Heart right ventricle (tissue), 16 donors: ENCODE data around the gene KRT39. TPM values are rescaled to one million over a fixed set of nuclear protein-coding genes. Genes with fewer than 3 reads are reported as not detected.
A peak's percentile ranks its signal among the peaks of the same experiment; 100 is the strongest.

Source experiments
- ATAC-seq, 8 donors: fragments of 200-7000 bp; cut with Tn5 transposase; one replicate each; pipeline ENCODE4 v1.9.1; 2020; ENCODE audit warnings: mild to moderate bottlenecking in 8 of 8, moderate library complexity in 8 of 8, moderate number of reproducible peaks in 1 of 8
- DNase-seq, 2 donors: peaks; one replicate each; pipeline ENCODE4 v3.0.0-alpha.2; 2020
- H3K27ac ChIP-seq, 10 donors: fragments of 200-600 bp; sonication (generic) in 2 of 10; one replicate each; pipeline versions ENCODE4 v1.5.0 to v1.8.0; 2020 to 2022; ENCODE audit warnings: mild to moderate bottlenecking in 3 of 10
- H3K27me3 ChIP-seq, 7 donors: fragments of 200-600 bp; one replicate each; pipeline ENCODE4 v1.8.0; 2021 to 2022; ENCODE audit warnings: mild to moderate bottlenecking in 2 of 7
- H3K36me3 ChIP-seq, 9 donors: fragments of 200-600 bp; sonication (generic) in 1 of 9; one replicate each; pipeline versions ENCODE4 v1.5.0 to v1.8.0; 2020 to 2022; ENCODE audit warnings: mild to moderate bottlenecking in 2 of 9
- H3K4me1 ChIP-seq, 9 donors: fragments of 200-600 bp; sonication (generic) in 1 of 9; one replicate each; pipeline versions ENCODE4 v1.5.0 to v1.8.0; 2020 to 2022; ENCODE audit warnings: mild to moderate bottlenecking in 4 of 9
- H3K4me3 ChIP-seq, 10 donors: fragments of 200-600 bp; sonication (generic) in 2 of 10; one replicate each; pipeline versions ENCODE4 v1.5.0 to v1.8.0; 2020 to 2022; ENCODE audit warnings: mild to moderate bottlenecking in 7 of 10, moderate library complexity in 2 of 10
- H3K9me3 ChIP-seq, 11 donors: fragments of 200-600 bp in 10 of 11; sonication (generic) in 2 of 11; one replicate each; pipeline versions ENCODE4 v1.5.0 to v1.8.0; 2013 to 2022; ENCODE audit warnings: mild to moderate bottlenecking in 2 of 11, control low read depth in 1 of 11, moderate library complexity in 1 of 11
- CTCF ChIP-seq, 9 donors: fragments of 200-600 bp; sonication (generic) in 2 of 9; IDR thresholded peaks; one replicate each; pipeline versions ENCODE4 v1.5.0 to v1.8.0; 2021 to 2022; ENCODE audit warnings: antibody characterized with exemption in 9 of 9, mild to moderate bottlenecking in 5 of 9, moderate library complexity in 1 of 9
- WGBS, 2 donors: extraction: QIAGEN DNeasy Blood & Tissue Kit; methylation state at CpG; one replicate each; pipeline ENCODE4 v1.1.7; 2013; ENCODE audit warnings: inconsistent platforms in 1 of 2; 5-methylcytosine and 5-hydroxymethylcytosine counted together
- intact Hi-C, 10 donors: fragments of 100-400 bp; cut with DNase I; formaldehyde crosslinking; loops; one replicate each; pipeline versions ENCODE4 v1.11.1 to v1.14.2; 2022
- polyA plus RNA-seq, 2 donors: library from polyadenylated mRNA; stranded (reverse); fragments of 200-250 nt; gene quantifications; one replicate each; pipeline ENCODE4 v1.2.3, GENCODE V29; 2013
- total RNA-seq, 10 donors: library from RNA; stranded (reverse); fragmentation: NEBNext Ultra II Directional in 3 of 10; extraction: Animal tissue kit (Norgen Biotek cat#: 25700) in 3 of 10; gene quantifications; one replicate each; pipeline versions ENCODE4 v1.2.1 to v1.2.4, GENCODE V29; 2021 to 2023
- donor health status: Arrhythmogenic right ventricular cardiomyopathy.
- donor health status: ischemic (EF 13 %, LVEDD 7.1; RV severe dilation, severe dysfunction).
- donor health status: healthy with polysubstance abuse.
- donor health status: DM: no; HTN: yes; CAD: no.
- donor health status: DM: no; HTN: no; CAD: no.
- donor health status: ischemic (EF 25% LVEDD 6.9; RV normal size, moderate dysfunction).
- donor health status: ischemic (EF 25% LVEDD 5.7; RV mildly dilated, moderate dysfunction).
- donor health status: healthy.
- donor health status: DM: yes; HTN: yes; CAD: no.
- donor health status: Ischemic cardiomyopathy.
- donor health status: ischemic (EF 35%, LVEDD 5.7; RV mildly dilated, moderate dysfunction).
- donor health status: nonischemic (EF 11% LVEDD 7.7; RV severe dilation, severe dysfunction).
- donor health status: DM: yes; HTN: yes; CAD: no.
- donor health status: PGD.
- donor health status: ischemic (EF 29% LVEDD 5.4; RV normal size, mild dysfunction).
- donor health status: nonischemic (EF 23%, LVEDD 6.1; RV moderate dilation, normal function).

The KRT39 gene
- total and polyA plus RNA-seq, 12 donors = not detected

GRCh38 chr17:40910441-40910841, 56.3 kb downstream of the KRT39 start:
- ATAC-seq (no peak), DNase-seq (no peak)
- Histone ChIP-seq H3K4me3 (no peak overlapping the region), H3K27me3 (peaks cover 0 to 26% (median 19%) of the 10 kb centered on the region in 7 donors), H3K36me3 (no peaks in the 10 kb centered on the region), H3K4me1 (peaks cover 0 to 41% (median 0%) of the 10 kb centered on the region in 9 donors), H3K27ac (no peak overlapping the region), H3K9me3 (no peaks in the 10 kb centered on the region)
- TF ChIP-seq CTCF (IDR thresholded peaks at IDR 0.05) = no peak
- intact Hi-C loops = loop anchor here in 7 of 10 donors (5.0 to 10.0 kb wide), 7 partner anchors 412 to 752 kb away; no protein-coding TSS in a partner anchor
- WGBS, 2 donors = 71% methylated on average over 3 of the region's 3 CpGs

DNA sequence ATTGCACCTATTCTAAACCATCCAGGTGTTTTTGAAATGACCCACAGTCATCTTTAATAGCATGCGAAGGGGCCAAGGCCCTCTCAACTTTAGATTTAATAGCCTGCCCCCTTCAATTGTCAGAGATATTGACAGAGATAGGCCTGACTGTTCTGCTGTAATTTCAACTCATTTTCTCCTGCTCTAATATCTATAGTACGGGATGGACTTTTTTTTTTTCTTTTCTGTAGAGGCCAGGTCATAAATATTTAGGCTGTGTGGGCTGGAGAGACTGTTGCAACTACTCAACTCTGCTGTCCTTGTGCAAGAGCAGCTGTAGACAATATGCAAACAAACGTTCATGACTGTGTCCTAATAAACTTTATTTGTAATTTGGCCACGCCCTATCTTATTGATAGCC, 57.0 kb downstream of the KRT39 start:
- 59 to 65% methylated on average over 4 of the region's 4 CpGs for WGBS, 2 donors
- H3K36me3 ChIP-seq = no peaks in the 10 kb centered on the region
- H3K27me3 ChIP-seq = peaks cover 0 to 26% (median 20%) of the 10 kb centered on the region in 7 donors
- H3K4me3 ChIP-seq = no peak overlapping the region
- intact Hi-C loops = loop anchor here (1.0 to 10.0 kb wide), 15 partner anchors 52 to 753 kb away; no protein-coding TSS in a partner anchor
- peaks cover 0 to 34% (median 0%) of the 10 kb centered on the region in 9 donors for H3K4me1 ChIP-seq
- TF ChIP-seq CTCF (IDR thresholded peaks at IDR 0.05) = no peak
- DNase-seq (no peak), ATAC-seq (no peak)
- H3K27ac ChIP-seq = no peak overlapping the region
- no peaks in the 10 kb centered on the region for H3K9me3 ChIP-seq

- Histone ChIP-seq H3K27me3 (peaks cover 0 to 26% (median 22%) of the 10 kb centered on the region in 7 donors), H3K36me3 (no peaks in the 10 kb centered on the region), H3K4me1 (peaks cover 0 to 33% (median 0%) of the 10 kb centered on the region in 9 donors), H3K27ac (no peak overlapping the region), H3K9me3 (no peaks in the 10 kb centered on the region), H3K4me3 (no peak overlapping the region)
- intact Hi-C loops = loop anchor here in 9 of 10 donors (1.0 to 10.0 kb wide), 10 partner anchors 52 to 753 kb away; no protein-coding TSS in a partner anchor
- TF ChIP-seq CTCF (IDR thresholded peaks at IDR 0.05) = peak; percentile 41 to 85 (median 79)
- peak; percentile 78 to 96 (median 86) for ATAC-seq
- DNase-seq = peak; percentile 40 to 69
- WGBS, 2 donors = 1 to 3% methylated on average over 5 of the region's 5 CpGs
Observed at GRCh38 chr17:40909351-40909750, 57.4 kb downstream of the KRT39 start.

Other genes starting within 250 kb of the KRT39 start
Only the 30 nearest of the 33 such genes appear.
- gene KRT26, start 194.7 kb downstream of the KRT39 start, total RNA-seq = not detected
- not detected for gene KRT26, start 194.7 kb downstream of the KRT39 start, polyA plus RNA-seq
- gene KRT27, start 184.4 kb downstream of the KRT39 start, total RNA-seq = under 1 TPM in 1 of 10 donors, not detected in 9; 0.21 TPM
- not detected for gene KRT27, start 184.4 kb downstream of the KRT39 start, polyA plus RNA-seq
- gene KRT28, start 167.0 kb downstream of the KRT39 start, total RNA-seq = not detected
- gene KRT28, start 167.0 kb downstream of the KRT39 start, polyA plus RNA-seq = not detected
- gene KRT10, start 144.3 kb downstream of the KRT39 start, total RNA-seq = 10 to 100 TPM; 40.9 to 63.1 (median 48.5) TPM
- gene KRT10, start 144.3 kb downstream of the KRT39 start, polyA plus RNA-seq = 10 to 100 TPM; 44.0 to 86.8 TPM
- gene KRT12, start 99.7 kb downstream of the KRT39 start, total RNA-seq = not detected
- gene KRT12, start 99.7 kb downstream of the KRT39 start, polyA plus RNA-seq = not detected
- gene KRT20, start 81.7 kb downstream of the KRT39 start, total RNA-seq = not detected
- not detected for gene KRT20, start 81.7 kb downstream of the KRT39 start, polyA plus RNA-seq
- gene KRT23, start 29.3 kb downstream of the KRT39 start, total RNA-seq = under 1 TPM in 3 of 10 donors, not detected in 7; 0.19 to 0.25 (median 0.23) TPM
- gene KRT23, start 29.3 kb downstream of the KRT39 start, polyA plus RNA-seq = under 1 TPM in 1 of 2 donors, not detected in 1; 0.01 TPM
- gene KRT40, start 17.4 kb upstream of the KRT39 start, total RNA-seq = not detected
- gene KRT40, start 17.4 kb upstream of the KRT39 start, polyA plus RNA-seq = not detected
- gene KRTAP3-3, start 27.2 kb upstream of the KRT39 start, total RNA-seq = not detected
- gene KRTAP3-3, start 27.2 kb upstream of the KRT39 start, polyA plus RNA-seq = not detected
- not detected for gene KRTAP3-2, start 33.0 kb upstream of the KRT39 start, total RNA-seq
- gene KRTAP3-2, start 33.0 kb upstream of the KRT39 start, polyA plus RNA-seq = not detected
- gene KRTAP3-1, start 42.2 kb upstream of the KRT39 start, total RNA-seq = not detected
- not detected for gene KRTAP3-1, start 42.2 kb upstream of the KRT39 start, polyA plus RNA-seq
- gene KRTAP1-5, start 60.3 kb upstream of the KRT39 start, total RNA-seq = not detected
- gene KRTAP1-5, start 60.3 kb upstream of the KRT39 start, polyA plus RNA-seq = not detected
- not detected for gene KRTAP1-4, start 63.2 kb upstream of the KRT39 start, total RNA-seq
- gene KRTAP1-4, start 63.2 kb upstream of the KRT39 start, polyA plus RNA-seq = not detected
- gene KRTAP1-3, start 67.9 kb upstream of the KRT39 start, total RNA-seq = not detected
- gene KRTAP1-3, start 67.9 kb upstream of the KRT39 start, polyA plus RNA-seq = not detected
- gene KRTAP1-1, start 74.5 kb upstream of the KRT39 start, total RNA-seq = not detected
- gene KRTAP1-1, start 74.5 kb upstream of the KRT39 start, polyA plus RNA-seq = not detected
- not detected for gene KRTAP2-1, start 80.4 kb upstream of the KRT39 start, total RNA-seq
- not detected for gene KRTAP2-1, start 80.4 kb upstream of the KRT39 start, polyA plus RNA-seq
- not detected for gene KRTAP2-2, start 88.3 kb upstream of the KRT39 start, total RNA-seq
- gene KRTAP2-2, start 88.3 kb upstream of the KRT39 start, polyA plus RNA-seq = not detected
- gene KRTAP2-3, start 93.2 kb upstream of the KRT39 start, total RNA-seq = not detected
- gene KRTAP2-3, start 93.2 kb upstream of the KRT39 start, polyA plus RNA-seq = not detected
- not detected for gene KRTAP2-4, start 98.9 kb upstream of the KRT39 start, total RNA-seq
- gene KRTAP2-4, start 98.9 kb upstream of the KRT39 start, polyA plus RNA-seq = not detected
- not detected for gene KRTAP4-7, start 117.2 kb upstream of the KRT39 start, total RNA-seq
- gene KRTAP4-7, start 117.2 kb upstream of the KRT39 start, polyA plus RNA-seq = not detected
- not detected for gene KRTAP4-8, start 131.2 kb upstream of the KRT39 start, total RNA-seq
- gene KRTAP4-8, start 131.2 kb upstream of the KRT39 start, polyA plus RNA-seq = not detected
- not detected for gene KRTAP4-16, start 135.3 kb upstream of the KRT39 start, total RNA-seq
- not detected for gene KRTAP4-16, start 135.3 kb upstream of the KRT39 start, polyA plus RNA-seq
- not detected for gene KRTAP4-9, start 138.4 kb upstream of the KRT39 start, total RNA-seq
- gene KRTAP4-9, start 138.4 kb upstream of the KRT39 start, polyA plus RNA-seq = not detected
- gene KRTAP4-11, start 151.4 kb upstream of the KRT39 start, total RNA-seq = not detected
- not detected for gene KRTAP4-11, start 151.4 kb upstream of the KRT39 start, polyA plus RNA-seq
- not detected for gene KRTAP4-12, start 157.2 kb upstream of the KRT39 start, total RNA-seq
- gene KRTAP4-12, start 157.2 kb upstream of the KRT39 start, polyA plus RNA-seq = not detected
- gene KRTAP4-6, start 173.6 kb upstream of the KRT39 start, total RNA-seq = not detected
- not detected for gene KRTAP4-6, start 173.6 kb upstream of the KRT39 start, polyA plus RNA-seq
- gene KRTAP4-5, start 182.9 kb upstream of the KRT39 start, total RNA-seq = not detected
- gene KRTAP4-5, start 182.9 kb upstream of the KRT39 start, polyA plus RNA-seq = not detected
- gene KRTAP4-4, start 193.8 kb upstream of the KRT39 start, total RNA-seq = not detected
- not detected for gene KRTAP4-4, start 193.8 kb upstream of the KRT39 start, polyA plus RNA-seq
- gene KRTAP4-3, start 201.3 kb upstream of the KRT39 start, total RNA-seq = not detected
- not detected for gene KRTAP4-3, start 201.3 kb upstream of the KRT39 start, polyA plus RNA-seq
- gene KRTAP4-2, start 211.3 kb upstream of the KRT39 start, total RNA-seq = not detected
- gene KRTAP4-2, start 211.3 kb upstream of the KRT39 start, polyA plus RNA-seq = not detected